Tibial nerve (tissue), 4 donors: ENCODE results near the gene METTL8. TPM values are rescaled to one million over a fixed set of nuclear protein-coding genes. Genes with fewer than 3 reads are reported as not detected.

Experiments used
- DNase-seq, 2 donors: peaks; one replicate each; pipeline ENCODE4 v3.0.0-alpha.2; 2019; ENCODE audit warnings: low spot score in 2 of 2
- H3K27ac ChIP-seq, 4 donors: fragments of 200-600 bp; sonication (generic) in 3 of 4; one replicate each; pipeline ENCODE4 v1.5.1; 2017 to 2019; ENCODE audit warnings: mild to moderate bottlenecking in 1 of 4
- H3K27me3 ChIP-seq, 2 donors: fragments of 200-600 bp; sonication (generic) in 1 of 2; one replicate each; pipeline versions ENCODE4 v1.5.1 to v1.6.0; 2017 to 2019
- H3K36me3 ChIP-seq, 3 donors: fragments of 200-600 bp; sonication (generic); one replicate each; pipeline ENCODE4 v1.5.1; 2018 to 2019
- H3K4me1 ChIP-seq, 4 donors: fragments of 200-600 bp; sonication (generic) in 3 of 4; one replicate each; pipeline ENCODE4 v1.5.1; 2017 to 2019
- H3K4me3 ChIP-seq, 4 donors: fragments of 200-600 bp; sonication (generic) in 3 of 4; one replicate each; pipeline ENCODE4 v1.5.1; 2017 to 2019; ENCODE audit warnings: mild to moderate bottlenecking in 1 of 4, moderate library complexity in 1 of 4
- H3K9me3 ChIP-seq, 4 donors: fragments of 200-600 bp; sonication (generic) in 3 of 4; one replicate each; pipeline ENCODE4 v1.5.1; 2017 to 2019
- EP300 ChIP-seq, 2 donors: sonication (generic); formaldehyde crosslinking; IDR thresholded peaks; one replicate each; pipeline ENCODE4 v1.6.1; 2017; ENCODE audit warnings: antibody characterized with exemption in 2 of 2, mild to moderate bottlenecking in 1 of 2
- POLR2A ChIP-seq, 2 donors: fragments of 450-650 bp; IDR thresholded peaks; one replicate each; pipeline ENCODE4 v1.6.1; 2017; ENCODE audit warnings: antibody characterized with exemption in 2 of 2, mild to moderate bottlenecking in 2 of 2, moderate library complexity in 2 of 2
- WGBS, 2 donors: methylation state at CpG; one replicate each; pipeline ENCODE4 v1.1.5; 2018; 5-methylcytosine and 5-hydroxymethylcytosine counted together
- total RNA-seq, 4 donors: library from RNA; depleted of rRNA; stranded (reverse); fragments of >200 nt; gene quantifications; one replicate each; pipeline ENCODE4 v1.1.0, GENCODE V29; 2016
- TF ChIP-seq, protein P1 (sequence below), 5 experiments: fragments of 200-600 bp in 3 of 5; fragments of 450-650 bp in 2 of 5; sonication (generic) in 3 of 5; IDR thresholded peaks; one replicate each; pipeline ENCODE4 v1.5.1; 2016 to 2019; ENCODE audit warnings: antibody characterized with exemption in 5 of 5, mild to moderate bottlenecking in 3 of 5, moderate library complexity in 2 of 5

Gene METTL8
- total RNA-seq, 4 donors from 2014 or later = 13.5 to 27.9 (median 20.7) TPM

GRCh38 chr2:171341394-171342066 lies 92.3 kb downstream of the METTL8 start:
- TF ChIP-seq, protein P1, sequence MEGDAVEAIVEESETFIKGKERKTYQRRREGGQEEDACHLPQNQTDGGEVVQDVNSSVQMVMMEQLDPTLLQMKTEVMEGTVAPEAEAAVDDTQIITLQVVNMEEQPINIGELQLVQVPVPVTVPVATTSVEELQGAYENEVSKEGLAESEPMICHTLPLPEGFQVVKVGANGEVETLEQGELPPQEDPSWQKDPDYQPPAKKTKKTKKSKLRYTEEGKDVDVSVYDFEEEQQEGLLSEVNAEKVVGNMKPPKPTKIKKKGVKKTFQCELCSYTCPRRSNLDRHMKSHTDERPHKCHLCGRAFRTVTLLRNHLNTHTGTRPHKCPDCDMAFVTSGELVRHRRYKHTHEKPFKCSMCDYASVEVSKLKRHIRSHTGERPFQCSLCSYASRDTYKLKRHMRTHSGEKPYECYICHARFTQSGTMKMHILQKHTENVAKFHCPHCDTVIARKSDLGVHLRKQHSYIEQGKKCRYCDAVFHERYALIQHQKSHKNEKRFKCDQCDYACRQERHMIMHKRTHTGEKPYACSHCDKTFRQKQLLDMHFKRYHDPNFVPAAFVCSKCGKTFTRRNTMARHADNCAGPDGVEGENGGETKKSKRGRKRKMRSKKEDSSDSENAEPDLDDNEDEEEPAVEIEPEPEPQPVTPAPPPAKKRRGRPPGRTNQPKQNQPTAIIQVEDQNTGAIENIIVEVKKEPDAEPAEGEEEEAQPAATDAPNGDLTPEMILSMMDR (IDR thresholded peaks at IDR 0.05) = no peak
- TF ChIP-seq EP300 (IDR thresholded peaks at IDR 0.05) (no peak), POLR2A (IDR thresholded peaks at IDR 0.05) (no peak)
- Histone ChIP-seq H3K4me1 (peaks cover 0 to 4% (median under 1%) of the 10 kb centered on the region in 4 donors), H3K27me3 (no peaks in the 10 kb centered on the region), H3K4me3 (no peak overlapping the region), H3K27ac (no peak overlapping the region), H3K9me3 (no peaks in the 10 kb centered on the region), H3K36me3 (no peaks in the 10 kb centered on the region)
- no peak for DNase-seq
- WGBS, 2 donors = 84 to 90% methylated on average over 7 of the region's 7 CpGs

GRCh38 chr2:171334946-171335345 lies 98.8 kb downstream of the METTL8 start:
- TF ChIP-seq POLR2A (IDR thresholded peaks at IDR 0.05) = no peak
- TF ChIP-seq, protein P1 (IDR thresholded peaks at IDR 0.05) = no peak
- no peak for TF ChIP-seq EP300 (IDR thresholded peaks at IDR 0.05)
- Histone ChIP-seq H3K9me3 (no peaks in the 10 kb centered on the region), H3K27ac (no peak overlapping the region), H3K27me3 (no peaks in the 10 kb centered on the region), H3K4me1 (no peaks in the 10 kb centered on the region), H3K36me3 (no peaks in the 10 kb centered on the region), H3K4me3 (no peak overlapping the region)
- DNase-seq = no peak
- whole genome bisulfite sequencing, 2 donors = 90 to 94% methylated on average over 1 of the region's 1 CpG

- no peak overlapping the region for H3K27ac ChIP-seq
- no peaks in the 10 kb centered on the region for H3K9me3 ChIP-seq
- H3K4me3 ChIP-seq = no peak overlapping the region
- H3K27me3 ChIP-seq = no peaks in the 10 kb centered on the region
- H3K36me3 ChIP-seq = no peaks in the 10 kb centered on the region
- 89 to 94% methylated on average over 2 of the region's 2 CpGs for WGBS, 2 donors
- no peak for DNase-seq
- TF ChIP-seq POLR2A (IDR thresholded peaks at IDR 0.05) (no peak), EP300 (IDR thresholded peaks at IDR 0.05) (no peak)
- TF ChIP-seq, protein P1 (IDR thresholded peaks at IDR 0.05) = no peak
- H3K4me1 ChIP-seq = no peaks in the 10 kb centered on the region
These were observed 99.6 kb downstream of the METTL8 start for GRCh38 chr2:171334171-171334570.

GRCh38 chr2:171330155-171330956 lies 103.4 kb downstream of the METTL8 start:
- no peak overlapping the region for H3K4me3 ChIP-seq
- H3K27me3 ChIP-seq = no peaks in the 10 kb centered on the region
- DNase-seq = no peak
- H3K27ac ChIP-seq = no peak overlapping the region
- no peaks in the 10 kb centered on the region for H3K4me1 ChIP-seq
- H3K36me3 ChIP-seq = no peaks in the 10 kb centered on the region
- no peaks in the 10 kb centered on the region for H3K9me3 ChIP-seq
- 64 to 74% methylated on average over 5 of the region's 5 CpGs for WGBS, 2 donors
- TF ChIP-seq EP300 (IDR thresholded peaks at IDR 0.05) = no peak
- TF ChIP-seq, protein P1 (IDR thresholded peaks at IDR 0.05) = no peak

GRCh38 chr2:171327043-171327496 lies 106.7 kb downstream of the METTL8 start:
- H3K27me3 ChIP-seq = no peaks in the 10 kb centered on the region
- H3K4me1 ChIP-seq = no peaks in the 10 kb centered on the region
- H3K27ac ChIP-seq = no peak overlapping the region
- no peaks in the 10 kb centered on the region for H3K9me3 ChIP-seq
- DNase-seq = no peak
- H3K36me3 ChIP-seq = peaks cover 0 to 15% (median 0%) of the 10 kb centered on the region in 3 donors
- TF ChIP-seq, protein P1 (IDR thresholded peaks at IDR 0.05) = no peak
- TF ChIP-seq POLR2A (IDR thresholded peaks at IDR 0.05) = no peak
- no peak for TF ChIP-seq EP300 (IDR thresholded peaks at IDR 0.05)
- H3K4me3 ChIP-seq = no peak overlapping the region
- WGBS, 2 donors = 77 to 81% methylated on average over 4 of the region's 4 CpGs
